Stimulated activated CD4-positive, alpha-beta T cell treated with anti-CD3 and anti-CD28 coated beads, Interleukin-12 subunit alpha, Interleukin-12 subunit beta, amount 100 ng/mL, for 4 hours (primary cell): ENCODE data around the gene CUX1.

Source experiments
- DNase-seq: peaks from one replicate; pipeline ENCODE4 v3.0.0-alpha.2; 2020

Gene CUX1

DNA sequence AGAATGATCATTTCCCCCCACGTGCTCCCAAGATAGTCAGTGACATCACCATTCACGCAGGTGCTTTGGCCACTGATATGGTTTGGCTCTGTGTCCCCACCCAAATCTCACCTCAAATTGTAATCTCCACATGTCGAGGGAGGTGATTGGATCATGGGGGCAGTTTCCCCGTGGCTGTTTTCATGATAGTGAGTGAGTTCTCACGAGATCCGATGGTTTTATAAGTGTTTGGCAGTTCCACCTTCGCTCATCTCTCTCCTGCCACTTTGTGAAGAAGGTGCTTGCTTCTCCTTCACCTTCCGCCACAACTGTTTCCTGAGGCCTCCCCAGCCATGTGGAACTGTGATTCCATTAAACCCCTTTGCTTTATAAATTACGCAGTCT lies 263.8 kb downstream of the CUX1 start:
- no peak for DNase-seq

DNA sequence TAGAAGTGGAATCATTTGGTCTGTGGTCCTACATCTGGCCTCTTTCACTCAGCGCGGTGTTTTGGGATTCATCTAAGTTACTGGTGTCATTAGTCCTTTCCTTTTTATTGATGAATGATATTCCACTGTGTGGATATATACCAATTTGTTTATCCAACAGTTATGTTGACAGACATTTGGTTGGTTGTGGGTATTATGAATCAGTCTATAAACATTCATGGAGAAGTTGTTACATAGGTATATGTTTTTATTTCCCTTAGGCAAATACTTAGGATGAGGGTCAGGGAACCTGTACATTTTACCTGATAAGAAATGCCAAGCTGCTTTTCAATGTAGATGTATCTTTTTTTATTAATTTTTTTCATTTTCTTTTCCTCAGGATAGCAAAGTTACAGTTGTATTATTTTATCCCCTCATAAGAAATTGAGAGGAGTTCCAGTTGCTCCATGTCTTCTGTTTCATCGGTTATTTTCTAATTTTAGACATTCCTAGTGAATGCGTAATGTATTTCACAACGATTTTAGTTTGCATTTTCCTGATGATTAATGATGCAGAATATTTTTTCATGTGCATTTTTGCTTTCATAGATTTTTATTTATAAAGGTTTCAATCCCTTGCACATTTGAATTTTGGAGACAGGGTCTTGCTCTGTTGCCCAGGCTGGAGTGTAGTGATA lies 265.4 kb downstream of the CUX1 start:
- no peak for DNase-seq

DNA sequence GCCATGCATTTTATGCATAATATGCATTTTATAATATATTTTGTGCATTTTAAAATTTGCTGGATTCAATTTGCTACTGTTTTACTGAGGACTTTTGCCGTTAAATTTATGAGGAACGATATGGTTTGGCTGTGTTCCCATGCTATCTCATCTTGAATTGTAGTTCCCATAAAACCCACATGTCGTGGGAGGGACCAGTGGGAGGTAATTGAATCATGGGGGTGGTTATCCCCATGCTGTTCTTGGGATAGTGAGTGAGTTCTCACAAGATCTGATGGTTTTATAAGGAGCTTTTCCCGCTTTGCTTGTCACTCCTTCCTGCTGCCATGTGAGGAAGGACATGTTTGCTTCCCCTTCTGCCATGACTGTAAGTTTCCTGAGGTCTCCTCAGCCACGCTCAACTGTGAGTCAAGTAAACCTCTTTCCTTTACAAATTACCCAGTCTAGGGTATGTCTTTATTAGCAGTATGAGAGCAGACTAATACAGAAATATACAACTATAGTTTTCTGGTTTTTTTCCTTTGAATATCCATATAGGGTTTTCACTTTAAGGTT lies 267.9 kb downstream of the CUX1 start:
- DNase-seq, result no peak

DNA sequence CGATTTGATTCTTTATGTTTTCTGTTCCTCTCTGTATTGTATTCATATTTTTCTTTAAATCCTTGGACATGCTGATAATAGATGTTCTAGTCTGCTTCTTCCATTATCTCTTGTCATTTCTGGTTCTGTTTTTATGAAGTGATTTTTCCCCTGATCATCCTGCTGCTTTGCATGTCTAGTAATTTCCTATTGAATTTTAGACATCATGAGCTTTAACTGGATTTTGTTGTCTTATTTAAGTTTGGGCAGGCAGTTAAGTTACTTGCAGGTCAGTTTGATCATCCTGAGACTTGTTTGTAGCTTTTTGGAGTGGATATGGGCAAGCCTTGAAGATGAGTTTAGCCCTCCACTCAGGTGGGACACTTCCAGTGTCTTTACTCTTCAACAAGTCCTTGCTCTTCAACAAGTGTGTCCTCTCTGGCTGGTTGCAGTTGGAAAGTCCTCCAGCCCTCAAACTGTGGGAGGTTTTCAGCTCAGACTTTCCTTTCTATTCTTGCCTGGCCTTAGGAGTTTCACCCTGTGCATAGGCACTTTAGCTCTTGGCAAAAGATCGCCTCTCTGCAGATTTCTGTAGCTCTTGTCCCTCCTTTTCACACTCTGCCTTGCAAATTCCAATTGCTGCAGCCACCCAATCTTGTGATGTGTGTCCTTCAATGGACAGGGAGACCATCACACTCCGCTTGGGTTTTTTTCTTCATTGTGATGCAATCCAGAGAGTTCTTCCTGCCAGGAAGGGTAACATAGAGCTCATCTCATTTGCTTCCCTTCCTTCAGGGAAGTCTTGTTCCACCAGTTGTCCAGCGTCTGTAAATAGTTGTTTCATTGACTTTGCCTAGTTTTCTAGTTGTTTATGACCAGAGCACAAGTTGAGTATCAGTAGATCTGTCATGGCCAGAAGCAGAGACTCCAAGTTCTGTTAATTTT lies 272.0 kb downstream of the CUX1 start:
- no peak for DNase-seq

DNA sequence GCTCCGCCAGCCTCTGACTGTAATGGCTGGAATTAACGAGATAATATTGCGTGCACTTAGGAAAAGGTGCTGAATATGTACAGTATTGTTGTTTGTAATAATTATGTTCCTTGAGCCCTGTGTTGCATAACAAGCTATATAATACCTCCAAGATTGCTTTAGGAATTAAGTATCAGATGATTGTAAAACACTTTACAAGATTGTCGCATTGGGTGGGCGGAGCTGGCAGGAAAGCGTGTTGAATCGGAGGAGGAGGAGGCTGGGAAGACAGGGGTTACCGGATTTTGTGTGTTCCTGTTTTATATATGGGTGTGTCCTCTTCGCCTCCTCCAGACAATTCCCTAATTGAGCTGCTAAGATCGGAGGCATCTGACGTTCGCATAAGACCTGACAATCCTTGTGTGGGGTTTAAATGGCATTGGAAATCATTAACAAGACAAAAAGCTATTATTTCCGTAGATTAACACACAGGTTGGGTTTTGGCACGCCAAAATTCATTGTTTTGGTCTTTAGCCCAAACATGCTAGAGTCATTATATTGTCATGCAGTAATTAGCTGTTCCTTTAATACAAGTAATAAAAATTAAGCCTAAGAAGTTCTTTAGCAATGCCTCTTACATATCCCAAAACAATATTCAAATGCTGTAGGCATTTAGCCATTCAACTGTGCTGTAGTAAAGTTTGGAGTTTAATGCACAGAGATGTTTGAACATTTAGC lies 276.3 kb downstream of the CUX1 start:
- no peak for DNase-seq

DNA sequence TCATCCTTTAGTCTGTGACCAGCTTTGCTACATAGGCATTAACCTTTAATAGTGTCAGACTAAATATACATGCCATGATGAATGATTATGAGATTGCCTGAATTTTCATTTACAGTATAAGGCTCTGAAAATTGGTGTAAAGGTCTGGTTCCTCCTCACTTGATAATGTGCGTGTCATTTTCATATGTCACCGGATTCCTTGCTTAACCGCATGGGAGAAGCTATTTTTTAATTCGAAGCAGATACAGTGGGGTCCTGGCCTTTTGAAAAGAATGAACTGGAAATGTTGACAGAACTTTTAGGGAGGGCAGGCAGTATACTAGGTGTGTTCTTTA lies 276.9 kb downstream of the CUX1 start:
- DNase-seq, result no peak

DNA sequence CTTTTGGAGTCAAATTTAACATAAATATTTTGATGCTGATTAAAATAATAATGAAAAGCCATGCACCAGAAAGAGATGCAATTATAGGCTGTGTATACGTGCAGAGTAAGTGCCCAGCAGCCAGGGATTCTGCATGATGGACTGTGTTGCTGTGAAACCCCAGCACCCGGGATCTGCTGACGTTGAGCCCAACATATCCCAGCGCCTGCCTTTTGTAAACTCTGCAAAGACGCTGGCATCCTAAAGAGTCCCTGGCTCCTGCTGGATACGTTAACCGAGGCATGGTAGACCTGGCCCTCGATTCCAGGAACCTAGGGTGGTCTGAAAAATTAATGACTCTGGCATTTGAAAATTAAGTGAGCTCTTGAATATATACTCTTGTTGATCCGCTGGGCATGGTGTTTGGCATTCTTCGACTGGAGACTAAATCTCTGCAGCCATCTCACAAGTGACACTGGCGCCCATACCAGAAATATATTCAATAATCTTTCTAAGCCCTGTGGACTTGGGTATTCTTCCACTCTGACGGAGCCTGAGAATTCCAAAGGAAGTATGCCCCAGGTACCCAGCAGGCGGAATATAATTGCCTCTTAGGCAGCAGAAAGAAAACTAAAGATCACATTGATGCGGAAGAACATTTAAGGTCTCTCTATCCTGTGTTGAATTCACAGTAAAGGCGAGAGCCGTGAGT lies 278.0 kb downstream of the CUX1 start:
- no peak for DNase-seq

DNA sequence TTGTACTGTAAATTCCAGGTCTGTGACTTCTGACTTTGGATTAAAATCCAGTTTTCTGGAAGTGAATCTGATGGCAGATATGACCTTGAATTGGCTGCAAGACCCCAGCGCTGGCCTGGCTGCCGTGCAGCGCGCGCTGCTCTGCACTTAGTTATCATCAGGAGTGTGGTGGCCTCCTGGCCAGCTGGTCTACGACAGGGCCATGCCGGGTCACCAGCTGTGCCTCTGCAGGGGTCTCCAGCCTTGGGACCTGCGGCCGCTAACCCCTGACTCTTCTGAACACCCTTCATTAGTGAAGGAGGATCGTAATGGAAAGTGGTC lies 278.5 kb downstream of the CUX1 start:
- no peak for DNase-seq

DNA sequence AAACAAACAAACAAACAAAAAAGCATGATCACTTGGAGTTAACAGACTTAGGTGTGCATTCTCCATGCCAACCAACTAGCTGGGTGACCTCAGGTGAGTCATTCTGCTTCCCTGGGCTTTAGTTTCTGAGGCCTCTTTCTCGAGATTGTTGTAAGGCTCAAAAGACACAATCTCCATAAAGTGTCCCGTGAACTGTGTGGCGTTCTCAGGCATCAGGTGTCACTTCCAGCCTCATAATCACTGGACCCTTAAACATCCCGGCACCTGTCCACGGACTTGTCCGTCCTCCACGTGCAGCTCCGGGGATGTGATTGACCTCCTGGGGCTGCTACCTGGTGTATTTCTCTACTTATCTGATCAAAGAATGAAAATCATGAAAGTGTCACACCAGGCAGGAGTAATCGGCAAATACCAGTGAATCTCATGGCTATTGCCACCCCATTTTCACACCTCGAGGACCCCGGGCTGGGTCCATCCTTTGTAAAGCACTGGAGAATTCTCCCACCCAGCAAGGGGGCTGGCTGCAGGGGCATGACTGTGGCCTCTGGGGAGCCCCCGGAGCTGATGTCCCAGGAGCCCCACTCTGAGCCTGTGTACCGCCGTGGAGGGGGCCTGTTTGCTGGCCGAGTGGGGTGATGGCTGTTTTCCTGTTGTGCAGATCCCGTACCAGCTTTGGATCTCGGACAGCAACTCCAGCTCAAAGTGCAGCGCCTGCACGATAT lies 279.4 kb downstream of the CUX1 start:
- DNase-seq, result no peak

DNA sequence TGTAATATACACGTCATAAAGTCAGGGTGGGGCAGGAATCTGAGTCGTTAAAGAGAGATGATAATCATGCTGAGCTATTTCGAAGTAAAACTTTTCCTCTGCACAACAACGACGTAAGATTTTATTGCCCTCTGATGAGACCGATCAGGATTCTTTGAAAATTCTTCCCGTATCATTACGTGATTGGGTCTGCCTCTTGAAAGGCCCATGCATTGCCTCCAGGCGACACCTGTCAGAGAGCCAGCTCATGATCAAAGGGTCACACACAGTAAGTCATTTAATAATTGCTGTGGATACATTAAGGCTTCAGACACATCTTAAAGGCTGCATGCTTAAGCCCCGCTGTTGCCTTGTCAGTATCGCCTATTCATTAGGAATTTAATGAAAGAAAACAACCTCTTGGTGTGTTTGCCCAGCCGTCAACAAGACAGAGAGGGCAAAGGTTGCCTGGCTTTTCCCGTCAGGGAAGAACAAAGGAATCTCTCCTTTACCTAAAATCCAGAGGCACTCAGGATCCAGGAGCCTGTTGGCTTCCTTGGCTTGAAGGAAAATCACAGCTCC lies 280.3 kb downstream of the CUX1 start:
- DNase-seq, result no peak

DNA sequence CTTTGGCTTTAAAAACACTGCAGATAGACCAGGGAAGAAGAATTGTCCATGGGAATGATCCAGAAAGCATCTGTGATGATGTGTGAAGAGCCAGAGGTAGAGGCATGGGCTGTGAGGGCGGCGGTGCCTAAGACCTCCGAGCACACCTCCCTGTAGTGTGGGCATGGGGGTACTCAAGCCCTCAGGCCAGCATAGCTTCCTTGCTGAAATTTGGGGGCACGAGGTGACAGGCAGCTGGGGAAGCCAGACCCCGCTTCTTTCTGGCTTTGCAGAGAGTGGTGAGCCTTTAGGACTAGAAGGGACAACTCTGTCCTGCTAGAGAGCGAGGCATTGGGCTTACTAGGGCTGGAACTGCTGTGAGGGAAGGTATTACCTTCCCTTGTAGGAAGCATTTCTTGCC lies 281.6 kb downstream of the CUX1 start:
- DNase-seq, result no peak

DNA sequence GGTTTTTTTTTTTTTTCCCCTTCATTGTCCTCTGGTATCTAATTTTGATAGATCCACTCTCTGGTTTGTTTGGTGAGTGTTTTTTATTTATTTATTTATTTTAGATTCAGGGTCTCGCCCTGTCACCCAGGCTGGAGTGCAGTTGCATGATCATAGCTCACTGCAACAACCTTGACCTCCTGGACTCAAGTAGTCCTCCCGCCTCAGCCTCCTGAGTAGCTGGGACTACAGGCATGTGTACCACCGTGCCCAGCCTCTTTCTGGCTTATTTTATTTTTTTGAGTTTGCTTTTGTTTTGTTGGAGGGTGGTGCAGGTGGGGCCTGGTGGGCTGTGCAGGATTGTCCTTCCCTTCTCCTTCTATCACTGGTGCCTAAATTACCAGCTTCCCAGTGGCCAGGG lies 282.0 kb downstream of the CUX1 start:
- DNase-seq, result no peak

DNA sequence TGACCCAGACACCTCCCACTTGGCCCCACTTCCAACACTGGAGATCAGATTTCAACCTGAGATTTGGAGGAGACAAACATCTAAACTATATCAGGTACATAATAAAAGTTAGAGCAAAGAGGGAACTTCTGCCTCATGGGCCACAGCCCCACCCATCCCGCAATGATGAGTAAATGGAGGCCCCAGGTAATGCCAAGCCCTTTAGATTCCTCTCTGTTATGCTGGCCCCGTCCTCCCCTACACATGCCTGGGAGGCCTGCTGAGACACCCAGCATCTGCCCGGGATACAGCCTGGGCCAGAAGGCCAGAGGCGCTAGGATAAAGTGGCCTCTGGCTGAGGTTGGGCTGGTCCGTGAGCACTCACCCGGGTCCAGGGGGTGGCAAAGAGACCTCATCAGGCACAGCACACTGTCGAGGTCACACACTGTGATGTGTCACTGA lies 283.7 kb downstream of the CUX1 start:
- DNase-seq, result no peak

DNA sequence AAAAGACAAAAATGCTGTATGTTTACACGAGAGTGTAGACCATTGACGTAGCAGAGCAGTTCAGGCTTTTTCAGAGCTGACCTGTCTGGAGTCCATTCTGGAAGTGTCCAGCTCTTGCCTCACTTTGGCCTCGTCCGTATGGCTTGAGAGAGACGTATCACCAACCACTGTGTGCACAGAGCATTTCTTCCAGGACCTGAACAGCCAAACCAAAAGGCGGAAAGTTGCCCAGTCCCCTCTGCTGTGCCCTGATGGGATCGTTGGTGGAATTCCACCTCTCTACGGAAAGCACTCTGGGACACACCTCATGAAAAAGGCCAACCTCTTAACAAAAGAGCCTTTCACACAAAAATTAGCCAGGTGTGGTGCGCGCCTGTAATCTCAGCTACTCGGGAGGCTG lies 284.5 kb downstream of the CUX1 start:
- DNase-seq, result no peak

DNA sequence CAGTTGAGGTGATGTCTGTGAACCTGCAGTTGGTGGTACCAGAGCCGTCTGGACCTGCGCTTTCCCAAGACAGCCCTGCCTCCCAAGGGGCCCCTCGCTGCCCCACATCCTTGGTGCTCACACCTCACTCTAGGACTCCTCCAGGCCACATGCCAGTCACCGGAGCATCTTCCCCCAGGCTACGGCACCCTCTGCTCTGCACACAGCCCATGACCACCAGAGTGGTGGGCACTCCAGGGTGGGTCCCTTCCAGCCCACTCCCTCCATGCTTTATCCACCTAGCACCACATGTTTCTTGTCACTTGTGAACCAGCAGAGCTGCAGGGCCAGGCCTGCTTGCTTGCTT lies 285.6 kb downstream of the CUX1 start:
- no peak for DNase-seq

DNA sequence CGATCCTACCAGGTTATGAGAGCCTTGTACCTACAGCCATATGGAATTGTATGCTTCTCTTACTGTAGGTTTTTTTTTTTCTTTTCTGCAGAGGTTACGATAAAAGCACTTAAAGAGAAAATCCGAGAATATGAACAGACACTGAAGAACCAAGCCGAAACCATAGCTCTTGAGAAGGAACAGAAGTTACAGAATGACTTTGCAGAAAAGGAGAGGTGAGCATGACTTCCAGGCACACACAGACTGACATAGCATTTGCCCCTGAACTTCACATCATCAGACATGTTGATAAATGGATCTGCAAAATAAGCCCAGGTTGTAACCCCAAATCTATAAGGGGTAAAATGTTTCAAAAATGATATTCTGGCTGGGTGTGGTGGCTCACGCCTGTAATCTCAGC lies 286.8 kb downstream of the CUX1 start:
- no peak for DNase-seq

DNA sequence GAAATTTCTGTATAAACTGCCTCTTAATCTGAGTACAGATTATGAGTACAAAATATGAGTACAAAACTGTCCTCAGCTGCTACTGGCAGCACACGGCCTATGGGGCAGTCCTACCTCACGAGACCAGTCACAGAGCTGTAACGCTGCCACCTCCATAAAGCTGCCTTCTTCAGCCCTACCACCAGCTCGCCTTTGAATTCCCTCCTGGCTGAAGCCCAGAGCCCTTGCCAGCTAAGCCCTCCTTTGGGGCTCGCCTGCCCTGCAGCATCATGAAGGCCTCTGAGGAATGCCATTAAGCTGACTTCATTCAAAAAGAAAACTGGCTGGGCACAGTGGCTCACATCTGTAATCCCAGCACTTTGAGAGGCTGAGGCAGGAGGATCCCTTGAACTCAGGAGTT lies 289.2 kb downstream of the CUX1 start:
- no peak for DNase-seq

DNA sequence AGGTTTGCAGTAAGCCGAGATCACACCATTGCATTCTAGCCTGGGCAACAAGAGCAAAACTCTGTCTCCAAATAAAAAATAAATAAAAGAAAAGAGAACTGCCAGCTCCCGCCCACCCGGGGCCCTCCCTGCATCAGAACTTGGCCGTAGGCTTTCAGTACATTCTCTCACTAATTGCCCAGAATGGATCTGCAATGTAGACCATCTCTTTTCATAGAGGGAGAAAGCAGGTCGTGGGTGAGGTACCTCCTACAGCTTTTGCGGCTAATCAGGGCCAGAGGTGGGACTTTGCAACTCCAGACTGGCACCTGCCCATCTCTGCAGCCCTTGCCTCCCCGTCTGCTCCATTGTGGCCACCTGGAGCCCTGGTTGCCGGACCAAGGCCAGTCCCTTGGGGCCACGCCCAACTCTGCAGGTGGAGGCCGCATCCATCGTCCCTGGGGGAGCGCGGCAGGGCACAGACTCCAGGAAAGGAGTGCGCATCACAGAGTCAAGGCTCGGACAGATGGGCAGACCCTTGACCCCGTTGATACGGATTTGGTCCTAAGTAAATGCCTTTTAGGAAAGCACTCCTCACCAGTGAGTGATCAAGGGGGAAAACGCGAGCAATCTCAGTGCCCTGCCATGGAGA lies 290.2 kb downstream of the CUX1 start:
- DNase-seq, result no peak

DNA sequence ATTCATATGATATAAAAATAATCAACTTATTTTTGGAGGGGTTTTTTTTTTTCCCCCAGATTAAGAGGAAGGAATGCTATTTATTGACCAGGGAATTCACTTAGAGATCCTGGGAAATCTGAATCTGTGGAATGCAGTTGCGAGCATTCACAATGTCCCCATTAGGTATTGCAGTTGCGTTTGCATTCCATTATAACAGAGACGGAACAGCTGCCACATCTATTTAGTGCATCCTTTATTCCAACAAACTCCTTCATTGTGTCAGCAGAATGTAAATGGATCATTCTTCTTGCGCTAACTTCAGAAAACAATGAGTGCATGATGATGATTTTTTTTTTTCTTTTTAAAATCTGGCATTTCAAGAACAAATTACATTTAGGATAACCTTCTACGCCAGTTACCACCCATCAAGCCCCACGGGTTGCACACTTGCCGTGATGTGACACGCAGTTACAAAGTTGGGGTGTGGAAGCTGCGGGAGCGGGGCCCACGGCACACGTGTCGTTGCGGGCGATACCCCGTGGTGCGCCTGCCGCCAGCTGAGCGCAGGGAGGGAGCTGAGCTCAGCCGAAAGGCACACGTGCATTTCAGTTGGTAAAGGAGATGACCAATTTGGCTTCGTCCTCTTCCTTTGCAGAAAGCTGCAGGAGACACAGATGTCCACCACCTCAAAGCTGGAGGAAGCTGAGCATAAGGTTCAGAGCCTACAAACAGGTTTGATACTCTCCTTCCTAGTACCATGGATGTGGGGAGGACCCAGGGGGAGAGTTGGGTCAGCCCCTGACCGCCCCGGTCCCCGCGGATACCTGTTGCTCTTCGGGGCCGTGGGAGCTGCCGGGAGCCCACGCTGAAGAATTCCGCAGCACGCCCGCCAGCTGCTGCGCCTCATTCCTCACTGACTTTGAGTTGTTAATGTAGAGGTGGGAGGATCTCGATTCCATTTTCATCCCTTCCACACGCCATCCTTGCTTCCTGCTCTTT lies 293.9 kb downstream of the CUX1 start:
- DNase-seq, result no peak

DNA sequence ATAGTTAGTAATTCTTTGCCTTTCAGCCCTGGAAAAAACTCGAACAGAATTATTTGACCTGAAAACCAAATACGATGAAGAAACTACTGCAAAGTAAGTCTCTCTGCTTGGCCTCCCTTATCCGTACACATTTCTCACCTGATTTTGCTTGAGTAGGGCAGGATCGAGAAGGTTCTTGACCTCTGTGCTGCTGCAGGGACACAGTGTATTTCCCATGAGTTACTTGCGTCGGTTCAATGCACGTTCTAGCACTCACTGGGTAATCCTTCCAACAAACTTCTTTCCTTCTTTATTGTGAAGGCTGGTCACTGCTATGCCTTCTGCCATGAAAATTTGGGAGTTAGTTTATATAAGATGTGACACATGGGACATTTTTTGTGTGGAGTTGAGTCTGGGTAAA lies 297.8 kb downstream of the CUX1 start:
- DNase-seq, result no peak

DNA sequence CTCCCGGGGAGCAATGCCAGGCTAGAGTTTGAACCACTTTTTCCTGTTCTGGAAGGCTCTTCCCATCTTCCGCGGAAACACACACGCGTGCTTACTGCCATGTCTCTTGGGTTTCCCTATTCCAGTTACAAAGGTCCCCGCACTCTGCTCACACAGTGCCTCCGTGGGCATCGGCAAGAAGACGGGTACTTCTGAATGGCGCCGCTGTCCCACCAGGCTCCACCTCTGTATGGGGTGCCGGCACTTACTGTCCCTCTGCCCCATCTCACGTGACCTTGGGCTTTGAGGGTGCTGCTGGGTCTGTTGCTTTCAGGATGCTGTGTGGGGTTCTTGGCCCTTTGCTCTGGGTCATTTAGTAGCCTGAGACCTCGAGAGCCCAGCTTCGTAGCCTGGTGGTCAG lies 298.5 kb downstream of the CUX1 start:
- DNase-seq, result no peak
